Sigmoid colon (tissue), 7 donors: ENCODE data around the gene ZNF561. TPM values are rescaled to one million over a fixed set of nuclear protein-coding genes. Genes with fewer than 3 reads are reported as not detected.

Experiments
- DNase-seq: peaks from one replicate; pipeline ENCODE4 v3.0.0-alpha.2; 2019
- H3K27ac ChIP-seq, 4 donors: fragments of 200-600 bp; sonication (generic); one replicate each; pipeline ENCODE4 v1.5.1; 2016 to 2019; ENCODE audit warnings: mild to moderate bottlenecking in 1 of 4
- H3K27me3 ChIP-seq, 3 donors: fragments of 200-600 bp; sonication (generic); one replicate each; pipeline ENCODE4 v1.5.1; 2019; ENCODE audit warnings: mild to moderate bottlenecking in 1 of 3
- H3K36me3 ChIP-seq, 4 donors: fragments of 200-600 bp; sonication (generic); one replicate each; pipeline ENCODE4 v1.5.1; 2016 to 2019
- H3K4me1 ChIP-seq, 4 donors: fragments of 200-600 bp; sonication (generic); one replicate each; pipeline ENCODE4 v1.5.1; 2017 to 2019
- H3K4me3 ChIP-seq, 4 donors: fragments of 200-600 bp; sonication (generic); one replicate each; pipeline ENCODE4 v1.5.1; 2017 to 2019; ENCODE audit warnings: mild to moderate bottlenecking in 2 of 4, moderate library complexity in 1 of 4
- H3K9me3 ChIP-seq, 4 donors: fragments of 200-600 bp in 3 of 4; sonication (generic) in 3 of 4; one replicate each; pipeline versions ENCODE4 v1.5.1 to v1.6.1; 2013 to 2019
- EP300 ChIP-seq, 4 donors: sonication (generic); formaldehyde crosslinking; IDR thresholded peaks; one replicate each; pipeline ENCODE4 v1.6.1; 2017; ENCODE audit warnings: antibody characterized with exemption in 4 of 4
- POLR2A ChIP-seq, 2 donors: fragments of 450-650 bp; IDR thresholded peaks; one replicate each; pipeline ENCODE4 v1.6.1; 2016; ENCODE audit warnings: antibody characterized with exemption in 2 of 2, mild to moderate bottlenecking in 2 of 2, moderate library complexity in 2 of 2
- POLR2AphosphoS5 ChIP-seq, 4 donors: sonication (generic); formaldehyde crosslinking; IDR thresholded peaks; one replicate each; pipeline ENCODE4 v1.6.1; 2017; ENCODE audit warnings: antibody characterized with exemption in 4 of 4
- WGBS, 2 donors: extraction: QIAGEN DNeasy Blood & Tissue Kit; methylation state at CpG; one replicate each; pipeline ENCODE4 v1.1.7; 2013; 5-methylcytosine and 5-hydroxymethylcytosine counted together
- intact Hi-C: fragments of 100-400 bp; cut with DNase I; formaldehyde crosslinking; loops from one replicate; pipeline ENCODE4 v1.15.1; 2023
- polyA plus RNA-seq, 3 donors: library from polyadenylated mRNA; stranded (reverse); fragments of 200-250 nt; gene quantifications; one replicate each; pipeline ENCODE4 v1.2.3, GENCODE V29; 2013
- total RNA-seq, 4 donors: library from RNA; depleted of rRNA; stranded (reverse); fragments of >200 nt; gene quantifications; one replicate each; pipeline ENCODE4 v1.1.0, GENCODE V29; 2016
- TF ChIP-seq, protein P1 (sequence below), 4 experiments: fragments of 450-650 bp in 3 of 4; fragments of 200-600 bp in 1 of 4; IDR thresholded peaks; one replicate each; pipeline ENCODE4 v1.5.1; 2016 to 2019; ENCODE audit warnings: antibody characterized with exemption in 4 of 4, mild to moderate bottlenecking in 3 of 4, moderate library complexity in 2 of 4
- donor health status: healthy with polysubstance abuse.
- donor health status: Bipolar disorder and iron deficiency.
- donor health status: healthy.

Gene ZNF561
- total and polyA plus RNA-seq, 7 donors = 14.1 to 41.3 (median 30.3) TPM

- 93 to 96% methylated on average over 5 of the region's 5 CpGs for WGBS, 2 donors
- H3K4me3 ChIP-seq = no peak overlapping the region
- no peak for TF ChIP-seq POLR2A (IDR thresholded peaks at IDR 0.05)
- TF ChIP-seq, protein P1, sequence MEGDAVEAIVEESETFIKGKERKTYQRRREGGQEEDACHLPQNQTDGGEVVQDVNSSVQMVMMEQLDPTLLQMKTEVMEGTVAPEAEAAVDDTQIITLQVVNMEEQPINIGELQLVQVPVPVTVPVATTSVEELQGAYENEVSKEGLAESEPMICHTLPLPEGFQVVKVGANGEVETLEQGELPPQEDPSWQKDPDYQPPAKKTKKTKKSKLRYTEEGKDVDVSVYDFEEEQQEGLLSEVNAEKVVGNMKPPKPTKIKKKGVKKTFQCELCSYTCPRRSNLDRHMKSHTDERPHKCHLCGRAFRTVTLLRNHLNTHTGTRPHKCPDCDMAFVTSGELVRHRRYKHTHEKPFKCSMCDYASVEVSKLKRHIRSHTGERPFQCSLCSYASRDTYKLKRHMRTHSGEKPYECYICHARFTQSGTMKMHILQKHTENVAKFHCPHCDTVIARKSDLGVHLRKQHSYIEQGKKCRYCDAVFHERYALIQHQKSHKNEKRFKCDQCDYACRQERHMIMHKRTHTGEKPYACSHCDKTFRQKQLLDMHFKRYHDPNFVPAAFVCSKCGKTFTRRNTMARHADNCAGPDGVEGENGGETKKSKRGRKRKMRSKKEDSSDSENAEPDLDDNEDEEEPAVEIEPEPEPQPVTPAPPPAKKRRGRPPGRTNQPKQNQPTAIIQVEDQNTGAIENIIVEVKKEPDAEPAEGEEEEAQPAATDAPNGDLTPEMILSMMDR (IDR thresholded peaks at IDR 0.05) = no peak
- no peak for TF ChIP-seq POLR2AphosphoS5 (IDR thresholded peaks at IDR 0.05)
- no peak for TF ChIP-seq EP300 (IDR thresholded peaks at IDR 0.05)
- H3K4me1 ChIP-seq = no peaks in the 10 kb centered on the region
- no peaks in the 10 kb centered on the region for H3K27me3 ChIP-seq
- intact Hi-C loops = no loop called here
- no peak for DNase-seq
- H3K36me3 ChIP-seq = peaks cover 31 to 90% (median 42%) of the 10 kb centered on the region in 4 donors
- no peak overlapping the region for H3K27ac ChIP-seq
- H3K9me3 ChIP-seq = peaks cover 0 to 30% (median 1%) of the 10 kb centered on the region in 4 donors
Measured at GRCh38 chr19:9650345-9650744, 29.3 kb upstream of the ZNF561 start.

DNA sequence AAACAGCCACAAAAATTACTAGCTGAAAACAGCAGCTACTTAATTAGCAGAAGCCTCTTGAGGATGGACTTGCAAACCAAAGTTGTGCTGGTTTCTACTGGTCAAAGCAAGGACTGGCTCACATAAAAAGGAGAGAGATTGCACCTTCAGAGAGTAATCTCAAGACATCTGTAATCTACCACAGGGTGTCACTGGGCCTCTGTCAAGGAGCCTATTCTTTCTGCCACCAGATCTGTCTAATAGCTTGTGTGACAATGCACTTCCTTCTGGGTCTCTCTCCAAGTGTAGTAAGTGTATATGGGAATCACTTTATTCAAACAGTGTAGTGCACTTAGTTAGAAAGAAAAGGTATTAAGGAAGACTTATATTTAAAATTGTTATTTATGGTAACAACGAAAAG, 24.4 kb upstream of the ZNF561 start:
- DNase-seq = no peak
- Histone ChIP-seq H3K4me1 (no peaks in the 10 kb centered on the region), H3K36me3 (peaks cover 4 to 69% (median 5%) of the 10 kb centered on the region in 4 donors), H3K27me3 (no peaks in the 10 kb centered on the region), H3K4me3 (no peak overlapping the region), H3K9me3 (no peaks in the 10 kb centered on the region), H3K27ac (no peak overlapping the region)
- WGBS, 2 donors = 89 to 95% methylated on average over 1 of the region's 1 CpG
- TF ChIP-seq, protein P1 (IDR thresholded peaks at IDR 0.05) = no peak
- TF ChIP-seq POLR2A (IDR thresholded peaks at IDR 0.05) (no peak), POLR2AphosphoS5 (IDR thresholded peaks at IDR 0.05) (no peak), EP300 (IDR thresholded peaks at IDR 0.05) (no peak)
- intact Hi-C loops = no loop called here

GRCh38 chr19:9644472-9644871, 23.4 kb upstream of the ZNF561 start:
- peaks cover 4 to 66% (median 5%) of the 10 kb centered on the region in 4 donors for H3K36me3 ChIP-seq

GRCh38 chr19:9641810-9642209, 20.8 kb upstream of the ZNF561 start:
- H3K36me3 ChIP-seq = peaks cover 0 to 53% (median 2%) of the 10 kb centered on the region in 4 donors
- no peak overlapping the region for H3K4me3 ChIP-seq
- DNase-seq = no peak
- 96% methylated on average over 6 of the region's 6 CpGs for WGBS, 2 donors
- H3K4me1 ChIP-seq = no peaks in the 10 kb centered on the region
- intact Hi-C loops = no loop called here
- no peaks in the 10 kb centered on the region for H3K27me3 ChIP-seq
- H3K9me3 ChIP-seq = no peaks in the 10 kb centered on the region
- TF ChIP-seq, protein P1 (IDR thresholded peaks at IDR 0.05) = no peak
- TF ChIP-seq POLR2A (IDR thresholded peaks at IDR 0.05) (no peak), POLR2AphosphoS5 (IDR thresholded peaks at IDR 0.05) (no peak), EP300 (IDR thresholded peaks at IDR 0.05) (no peak)
- H3K27ac ChIP-seq = no peak overlapping the region

More at GRCh38 chr19:9644472-9644871, 23.4 kb upstream of the ZNF561 start:
- Histone ChIP-seq H3K4me1 (no peaks in the 10 kb centered on the region), H3K27me3 (no peaks in the 10 kb centered on the region), H3K4me3 (no peak overlapping the region), H3K27ac (no peak overlapping the region), H3K9me3 (no peaks in the 10 kb centered on the region)
- no peak for DNase-seq
- intact Hi-C loops = no loop called here
- 90 to 94% methylated on average over 4 of the region's 4 CpGs for WGBS, 2 donors
- TF ChIP-seq, protein P1 (IDR thresholded peaks at IDR 0.05) = no peak
- TF ChIP-seq EP300 (IDR thresholded peaks at IDR 0.05) = no peak
- TF ChIP-seq POLR2A (IDR thresholded peaks at IDR 0.05) = no peak
- no peak for TF ChIP-seq POLR2AphosphoS5 (IDR thresholded peaks at IDR 0.05)

DNA sequence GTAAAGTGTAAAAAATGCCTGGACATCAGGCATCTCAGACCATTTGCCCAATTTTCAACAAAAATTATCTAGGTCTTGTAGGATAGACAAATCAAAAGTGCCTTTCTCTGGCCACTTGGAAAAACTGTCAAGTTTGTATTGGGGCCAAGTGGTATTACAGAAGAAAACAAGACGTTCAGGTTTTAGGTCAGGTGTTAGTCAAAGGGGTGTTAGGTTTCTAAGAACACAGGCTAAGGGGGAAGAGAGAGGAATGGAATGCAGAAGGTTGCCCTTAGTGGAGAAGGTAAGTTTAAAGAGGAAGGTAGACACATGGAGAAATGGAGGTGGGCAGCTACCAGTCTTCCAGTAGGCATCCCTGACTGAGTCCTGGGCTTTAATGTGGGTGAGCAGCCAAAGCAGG, 19.9 kb upstream of the ZNF561 start:
- Histone ChIP-seq H3K9me3 (no peaks in the 10 kb centered on the region), H3K27ac (no peak overlapping the region), H3K27me3 (no peaks in the 10 kb centered on the region), H3K4me3 (no peak overlapping the region), H3K4me1 (no peaks in the 10 kb centered on the region), H3K36me3 (peaks cover 0 to 45% (median 2%) of the 10 kb centered on the region in 4 donors)
- intact Hi-C loops = no loop called here
- WGBS, 2 donors = 65 to 75% methylated on average over 1 of the region's 1 CpG
- TF ChIP-seq EP300 (IDR thresholded peaks at IDR 0.05) = no peak
- TF ChIP-seq POLR2A (IDR thresholded peaks at IDR 0.05) = no peak
- no peak for TF ChIP-seq POLR2AphosphoS5 (IDR thresholded peaks at IDR 0.05)
- TF ChIP-seq, protein P1 (IDR thresholded peaks at IDR 0.05) = no peak
- no peak for DNase-seq
